Activated CD4-positive, alpha-beta T cell treated with anti-CD3 and anti-CD28 coated beads, Interleukin-2, amount 50 U/mL, for 24 hours (primary cell): ENCODE results near the gene EVI2A.

Source experiments
- DNase-seq, 2 donors: peaks; one replicate each; pipeline ENCODE4 v3.0.0-alpha.2; 2020; ENCODE audit warnings: low read depth in 1 of 2, low spot score in 1 of 2

EVI2A gene

DNA sequence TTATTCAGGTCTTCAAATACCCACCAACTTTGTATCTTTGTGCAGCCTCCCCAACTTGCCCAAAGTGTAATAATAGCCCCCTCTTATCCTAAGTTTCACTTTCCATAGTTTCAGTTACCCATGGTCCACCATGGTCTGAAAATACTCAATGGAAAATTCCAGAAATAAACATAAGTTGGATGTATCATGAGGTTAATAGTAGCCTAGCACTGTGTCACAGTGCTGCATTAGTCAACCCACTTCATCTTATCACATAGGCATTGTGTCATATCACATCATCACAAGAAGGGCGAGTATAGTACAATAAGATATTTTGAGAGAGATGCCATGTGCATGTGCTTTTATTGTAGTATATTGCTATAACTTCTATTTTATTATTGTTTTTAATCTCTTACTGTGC is 46.3 kb downstream of the EVI2A start:
- DNase-seq: no peak

DNA sequence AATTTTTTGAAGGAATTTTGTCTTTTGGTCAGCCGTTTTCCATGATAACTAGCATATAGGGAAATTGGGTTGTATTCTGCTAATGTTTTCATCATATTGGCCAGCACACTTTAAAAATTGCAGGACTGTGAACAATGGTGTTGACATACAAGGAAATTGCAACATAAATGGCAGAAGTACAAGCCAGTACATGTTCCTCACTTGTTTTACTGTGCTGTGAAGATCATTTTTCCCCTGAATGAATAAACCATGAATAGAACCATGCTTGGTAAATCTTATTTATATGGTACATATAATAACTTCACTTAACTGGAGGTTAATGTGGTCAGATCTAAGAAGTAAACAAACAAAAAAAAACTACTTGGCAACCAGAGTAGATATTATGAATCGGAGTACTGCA is 47.2 kb downstream of the EVI2A start:
- DNase-seq: no peak

DNA sequence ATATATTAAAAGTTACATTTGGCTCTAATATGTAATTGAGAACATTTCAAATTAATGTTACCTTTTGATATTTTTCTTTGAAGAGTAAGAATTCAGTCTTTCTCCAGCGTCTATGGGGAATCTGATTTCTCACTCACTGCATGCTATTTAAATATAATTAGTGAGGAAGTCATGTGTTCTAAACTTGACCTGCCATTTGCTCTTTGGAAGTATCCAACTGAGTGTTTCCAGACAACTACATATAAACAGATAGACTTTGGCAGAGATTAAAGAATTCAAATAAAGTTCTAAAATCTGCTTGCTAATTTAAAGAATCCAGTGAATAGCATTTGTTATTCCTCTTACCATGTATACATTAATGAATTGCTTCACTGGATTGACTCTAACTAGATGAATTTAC is 47.9 kb downstream of the EVI2A start:
- DNase-seq: no peak

DNA sequence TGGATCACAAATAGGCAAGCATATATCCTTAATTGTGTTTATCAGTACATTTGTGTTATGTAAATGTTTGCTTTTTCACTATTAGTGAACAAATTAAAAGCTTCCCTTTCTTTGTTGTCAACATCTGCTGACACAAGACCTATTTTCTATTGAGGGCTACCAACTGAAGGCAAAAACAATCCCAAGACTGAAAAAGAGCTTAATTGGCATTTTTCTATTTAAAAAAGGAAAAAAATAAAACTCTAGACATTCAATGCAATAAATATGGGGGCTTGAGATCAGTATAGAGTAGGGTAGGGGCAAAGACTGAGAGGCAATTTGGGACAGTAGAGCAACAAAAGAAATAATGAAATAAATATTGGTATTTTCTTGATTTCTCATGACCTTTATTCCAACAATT is 48.6 kb downstream of the EVI2A start:
- no peak for DNase-seq

DNA sequence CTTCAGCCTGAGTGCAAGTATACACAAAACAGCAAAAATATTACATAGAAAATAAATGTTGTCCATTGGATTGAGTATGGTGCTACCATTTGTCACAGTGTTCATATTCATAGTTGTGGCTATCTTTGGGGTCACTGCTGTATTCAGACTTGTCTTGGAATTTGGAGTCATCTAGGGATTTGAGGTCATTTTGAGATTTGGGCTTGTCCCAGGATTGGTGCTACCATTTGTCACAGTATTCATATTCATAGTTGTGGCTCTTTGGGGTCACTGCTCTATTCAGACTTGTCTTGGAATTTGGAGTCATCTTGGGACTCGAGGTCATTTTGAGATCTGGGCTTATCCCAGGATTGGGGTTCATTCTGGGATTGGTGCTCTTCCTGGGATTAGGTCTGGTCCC is 49.2 kb downstream of the EVI2A start:
- no peak for DNase-seq

DNA sequence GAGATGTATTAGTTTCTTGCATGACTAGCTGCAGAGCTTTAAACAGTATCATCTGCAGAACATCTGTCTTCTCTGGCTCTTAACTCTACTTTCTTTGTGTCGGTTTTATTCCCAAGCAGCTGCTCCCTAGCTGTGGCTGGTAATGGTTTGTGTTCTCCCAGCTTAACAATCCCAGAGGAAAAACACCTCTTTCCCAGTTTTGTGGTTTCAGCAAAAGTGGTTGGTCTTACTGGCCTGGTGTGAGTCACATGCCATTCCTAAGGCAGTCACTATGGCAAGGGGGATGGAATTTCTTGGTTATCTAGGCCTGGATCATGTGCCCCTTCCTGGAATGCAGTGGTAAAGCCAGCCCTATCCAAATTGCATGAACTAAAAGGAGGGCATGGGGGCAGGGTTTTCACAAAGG is 51.8 kb downstream of the EVI2A start:
- DNase-seq: no peak

DNA sequence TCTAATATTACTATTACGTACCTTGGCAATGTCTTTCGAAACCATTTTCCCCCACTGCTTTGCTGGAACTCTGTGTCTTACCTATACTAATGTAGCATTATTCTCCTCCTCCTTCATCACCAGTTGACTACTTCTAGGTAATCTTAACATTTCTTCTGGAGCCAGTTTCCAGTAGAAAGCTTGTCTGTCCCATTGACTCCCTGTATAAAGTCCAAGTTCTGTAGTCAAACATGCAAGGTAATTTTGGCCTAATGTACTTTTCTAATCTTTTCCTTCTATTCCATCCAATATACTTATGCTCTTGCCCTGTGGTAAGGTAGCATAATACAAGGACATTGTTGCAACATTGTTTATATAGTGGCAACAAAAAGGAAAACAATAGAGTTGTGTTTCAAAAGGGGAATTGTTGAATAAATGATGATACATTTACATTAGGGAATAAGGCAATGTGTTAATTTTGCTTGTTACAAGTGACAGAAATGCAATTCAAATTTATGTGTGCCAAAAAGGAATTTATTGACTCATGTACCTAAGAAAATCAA is 52.3 kb downstream of the EVI2A start:
- DNase-seq: no peak
